Brain microvascular endothelial cell (primary cell): ENCODE measurements around the gene SAMD7.

Experiments used
- DNase-seq: peaks from one replicate; pipeline ENCODE4 v3.0.0-alpha.2; 2020
- H3K27ac ChIP-seq: fragments of 250-450 bp; sonication (Bioruptor Pico); 2 replicates; pipeline ENCODE4 v1.5.1; 2020; ENCODE audit warnings: mild to moderate bottlenecking, moderate library complexity
- H3K27me3 ChIP-seq: fragments of 250-450 bp; sonication (Bioruptor Pico); replicated peaks from 2 replicates; pipeline ENCODE4 v1.5.1; 2020; ENCODE audit warnings: mild to moderate bottlenecking
- H3K36me3 ChIP-seq: fragments of 250-450 bp; sonication (Bioruptor Pico); replicated peaks from 2 replicates; pipeline ENCODE4 v1.5.1; 2020; ENCODE audit warnings: mild to moderate bottlenecking
- H3K4me3 ChIP-seq: 2 replicates; pipeline ENCODE4 v1.5.1; 2011; ENCODE audit warnings: low read depth, mild to moderate bottlenecking, control low read depth, low read length, moderate library complexity
- CTCF ChIP-seq: IDR thresholded peaks from 2 replicates; pipeline ENCODE4 v1.5.1; 2011; ENCODE audit warnings: low read depth, mild to moderate bottlenecking, moderate library complexity, low read length, control low read depth, inconsistent platforms; ENCODE audit errors: missing control alignments
- in situ Hi-C: cut with HindIII; loops from 2 replicates; pipeline ENCODE4 v1.10.0; 2017; ENCODE audit warnings: low sequenced_read_pairs, low pct_ligation_motif_present

Gene SAMD7

GRCh38 chr3:169914321-169914720, 2.9 kb downstream of the SAMD7 start:
- no peak for TF ChIP-seq CTCF
- in situ Hi-C loops, result no loop called here
- Histone ChIP-seq H3K27me3 (no peaks in the 10 kb centered on the region), H3K4me3 (no peak overlapping the region), H3K36me3 (no peaks in the 10 kb centered on the region), H3K27ac (no peak overlapping the region)
- peak; percentile 24 for DNase-seq

- no peaks in the 10 kb centered on the region for H3K27me3 ChIP-seq
- H3K36me3 ChIP-seq, result no peaks in the 10 kb centered on the region
- in situ Hi-C loops, result no loop called here
- no peak for TF ChIP-seq CTCF
- DNase-seq, result no peak
- H3K4me3 ChIP-seq, result no peak overlapping the region
- no peak overlapping the region for H3K27ac ChIP-seq
Measured at GRCh38 chr3:169923189-169923588, 11.8 kb downstream of the SAMD7 start.

GRCh38 chr3:169923831-169924230, 12.5 kb downstream of the SAMD7 start:
- Histone ChIP-seq H3K36me3 (no peaks in the 10 kb centered on the region), H3K4me3 (no peak overlapping the region), H3K27me3 (no peaks in the 10 kb centered on the region), H3K27ac (no peak overlapping the region)
- no peak for DNase-seq
- no peak for TF ChIP-seq CTCF
- in situ Hi-C loops, result no loop called here

- in situ Hi-C loops, result no loop called here
- no peak for TF ChIP-seq CTCF
- no peaks in the 10 kb centered on the region for H3K36me3 ChIP-seq
- no peak overlapping the region for H3K4me3 ChIP-seq
- DNase-seq, result no peak
- H3K27ac ChIP-seq, result no peak overlapping the region
- no peaks in the 10 kb centered on the region for H3K27me3 ChIP-seq
Measured at GRCh38 chr3:169929830-169930519, 18.6 kb downstream of the SAMD7 start.

GRCh38 chr3:169930843-169931242, 19.5 kb downstream of the SAMD7 start:
- H3K36me3 ChIP-seq, result no peaks in the 10 kb centered on the region
- no peaks in the 10 kb centered on the region for H3K27me3 ChIP-seq
- no peak overlapping the region for H3K4me3 ChIP-seq
- in situ Hi-C loops, result no loop called here
- DNase-seq, result no peak
- no peak overlapping the region for H3K27ac ChIP-seq
- no peak for TF ChIP-seq CTCF

GRCh38 chr3:169931747-169932520, 20.6 kb downstream of the SAMD7 start:
- H3K4me3 ChIP-seq, result no peak overlapping the region
- no peaks in the 10 kb centered on the region for H3K36me3 ChIP-seq
- no peak for DNase-seq
- no peaks in the 10 kb centered on the region for H3K27me3 ChIP-seq
- in situ Hi-C loops, result no loop called here
- H3K27ac ChIP-seq, result no peak overlapping the region
- no peak for TF ChIP-seq CTCF
